ENCODE measurements around the gene GHRH.

DNA sequence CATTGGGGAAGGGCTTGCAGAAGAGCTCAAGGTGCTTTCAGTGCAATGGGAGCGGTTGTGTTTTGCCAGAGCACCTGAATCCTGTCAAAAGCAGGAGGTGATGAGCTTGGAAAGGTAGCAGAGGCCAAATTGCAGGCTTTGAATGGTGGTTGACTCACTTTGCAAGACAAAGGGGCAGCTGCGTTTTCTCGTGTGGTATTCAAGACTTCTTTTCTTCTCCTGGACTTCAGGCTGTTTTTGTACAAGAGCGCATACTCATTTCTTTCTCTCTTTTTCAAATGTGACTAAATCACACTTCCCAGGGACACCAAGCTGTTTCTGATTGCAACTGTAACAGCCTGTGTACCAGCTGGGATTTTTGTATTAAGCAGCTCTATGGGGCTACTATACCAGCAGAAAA, 32.3 kb downstream of the GHRH start:
- TF ChIP-seq TCF7L2 (IDR thresholded peaks at IDR 0.05; ENCODE audit: low read depth, low read length) (no peak), POLR2AphosphoS5 (IDR thresholded peaks at IDR 0.05; ENCODE audit: low read depth, low read length) (no peak), REST (IDR thresholded peaks at IDR 0.05; ENCODE audit: insufficient read depth in 1 of 2, low read depth in 2 of 2, low read length in 1 of 2) (no peak)
- TF ChIP-seq, protein P1, sequence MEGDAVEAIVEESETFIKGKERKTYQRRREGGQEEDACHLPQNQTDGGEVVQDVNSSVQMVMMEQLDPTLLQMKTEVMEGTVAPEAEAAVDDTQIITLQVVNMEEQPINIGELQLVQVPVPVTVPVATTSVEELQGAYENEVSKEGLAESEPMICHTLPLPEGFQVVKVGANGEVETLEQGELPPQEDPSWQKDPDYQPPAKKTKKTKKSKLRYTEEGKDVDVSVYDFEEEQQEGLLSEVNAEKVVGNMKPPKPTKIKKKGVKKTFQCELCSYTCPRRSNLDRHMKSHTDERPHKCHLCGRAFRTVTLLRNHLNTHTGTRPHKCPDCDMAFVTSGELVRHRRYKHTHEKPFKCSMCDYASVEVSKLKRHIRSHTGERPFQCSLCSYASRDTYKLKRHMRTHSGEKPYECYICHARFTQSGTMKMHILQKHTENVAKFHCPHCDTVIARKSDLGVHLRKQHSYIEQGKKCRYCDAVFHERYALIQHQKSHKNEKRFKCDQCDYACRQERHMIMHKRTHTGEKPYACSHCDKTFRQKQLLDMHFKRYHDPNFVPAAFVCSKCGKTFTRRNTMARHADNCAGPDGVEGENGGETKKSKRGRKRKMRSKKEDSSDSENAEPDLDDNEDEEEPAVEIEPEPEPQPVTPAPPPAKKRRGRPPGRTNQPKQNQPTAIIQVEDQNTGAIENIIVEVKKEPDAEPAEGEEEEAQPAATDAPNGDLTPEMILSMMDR (IDR thresholded peaks at IDR 0.05): no peak
